ENCODE data around the gene ENPP1. TPM values are rescaled to one million over a fixed set of nuclear protein-coding genes. Genes with fewer than 3 reads are reported as not detected.

ENPP1 gene
- total RNA-seq (5.7 TPM), polyA plus RNA-seq (10.4 TPM)
- long read RNA-seq, donor 1: 0 reads
- long read RNA-seq, donor 2: 0 reads
- long read RNA-seq, donor 3: 0 reads
- long read RNA-seq, donor 4: 0 reads
- long read RNA-seq, donor 5: 0 reads
- long read RNA-seq, donor 6: 0 reads
- long read RNA-seq, donor 7, full-length matches to known transcripts: 2 of 2 reads
- long read RNA-seq, donor 7, partial matches to known transcripts: 0 of 2 reads
- long read RNA-seq, donor 7, other reads (novel, unspliced or antisense): 0 of 2 reads
- long read RNA-seq, donor 8: 0 reads
- long read RNA-seq, donor 9: 0 reads
- long read RNA-seq, donor 10: 0 reads

GRCh38 chr6:131807644-131808459, at the start of gene ENPP1:
TSS of gene ENPP1 (plus strand) at chr6:131808020. CDS start at chr6:131808036, 16 bp downstream.
- peak in 4 of 9 donors; percentile 9 to 39 (median 12) for DNase-seq (ENCODE audit: low read depth in 6 of 9, low spot score in 9 of 9)

GRCh38 chr6:131758920-131759319, 48.9 kb upstream of the ENPP1 start:
- 97% methylated on average over 4 of the region's 4 CpGs for WGBS

More at GRCh38 chr6:131807644-131808459, at the start of gene ENPP1:
- 1% methylated on average over 99 of the region's 99 CpGs for WGBS
- Histone ChIP-seq H3K4me1 (ENCODE audit: control insufficient read depth in 2 of 2, insufficient read depth in 2 of 2, low read length in 2 of 2) (peaks cover 0 to 3% of the 10 kb centered on the region in 2 donors), H3K36me3 (ENCODE audit: control insufficient read depth in 2 of 2, insufficient read depth in 2 of 2, low read length in 1 of 2) (no peaks in the 10 kb centered on the region), H3K27me3 (ENCODE audit: control insufficient read depth in 2 of 2, insufficient read depth in 1 of 2, low read length in 1 of 2) (peaks cover 30 to 46% of the 10 kb centered on the region in 2 donors), H3K9me3 (ENCODE audit: control insufficient read depth in 2 of 2, insufficient read depth in 1 of 2, low read length in 1 of 2) (no peaks in the 10 kb centered on the region), H3K4me3 (ENCODE audit: low read length in 2 of 2) (peak within 1 kb of the TSS; percentile 26 to 49), H3K27ac (ENCODE audit: low read depth in 1 of 2, low read length in 1 of 2) (peak within 1 kb of the TSS in 1 of 2 donors; percentile 52)

GRCh38 chr6:131761060-131761761, 46.6 kb upstream of the ENPP1 start:
- Histone ChIP-seq H3K9me3 (ENCODE audit: control insufficient read depth in 2 of 2, insufficient read depth in 1 of 2, low read length in 1 of 2) (no peaks in the 10 kb centered on the region), H3K27me3 (ENCODE audit: control insufficient read depth in 2 of 2, insufficient read depth in 1 of 2, low read length in 1 of 2) (no peaks in the 10 kb centered on the region), H3K4me3 (ENCODE audit: low read length in 2 of 2) (no peak overlapping the region), H3K27ac (ENCODE audit: low read depth in 1 of 2, low read length in 1 of 2) (no peak overlapping the region), H3K4me1 (ENCODE audit: control insufficient read depth in 2 of 2, insufficient read depth in 2 of 2, low read length in 2 of 2) (no peaks in the 10 kb centered on the region), H3K36me3 (ENCODE audit: control insufficient read depth in 2 of 2, insufficient read depth in 2 of 2, low read length in 1 of 2) (no peaks in the 10 kb centered on the region)
- WGBS: 88% methylated on average over 6 of the region's 6 CpGs
- no peak for DNase-seq (ENCODE audit: low read depth in 6 of 9, low spot score in 9 of 9)

More at GRCh38 chr6:131758920-131759319, 48.9 kb upstream of the ENPP1 start:
- H3K4me1 ChIP-seq (ENCODE audit: control insufficient read depth in 2 of 2, insufficient read depth in 2 of 2, low read length in 2 of 2): no peaks in the 10 kb centered on the region
- H3K9me3 ChIP-seq (ENCODE audit: control insufficient read depth in 2 of 2, insufficient read depth in 1 of 2, low read length in 1 of 2): no peaks in the 10 kb centered on the region
- no peak overlapping the region for H3K4me3 ChIP-seq (ENCODE audit: low read length in 2 of 2)
- H3K27ac ChIP-seq (ENCODE audit: low read depth in 1 of 2, low read length in 1 of 2): no peak overlapping the region
- H3K36me3 ChIP-seq (ENCODE audit: control insufficient read depth in 2 of 2, insufficient read depth in 2 of 2, low read length in 1 of 2): no peaks in the 10 kb centered on the region
- no peak for DNase-seq (ENCODE audit: low read depth in 6 of 9, low spot score in 9 of 9)
- no peaks in the 10 kb centered on the region for H3K27me3 ChIP-seq (ENCODE audit: control insufficient read depth in 2 of 2, insufficient read depth in 1 of 2, low read length in 1 of 2)

GRCh38 chr6:131761762-131762067, 46.1 kb upstream of the ENPP1 start:
- Histone ChIP-seq H3K4me1 (ENCODE audit: control insufficient read depth in 2 of 2, insufficient read depth in 2 of 2, low read length in 2 of 2) (no peaks in the 10 kb centered on the region), H3K36me3 (ENCODE audit: control insufficient read depth in 2 of 2, insufficient read depth in 2 of 2, low read length in 1 of 2) (no peaks in the 10 kb centered on the region), H3K27me3 (ENCODE audit: control insufficient read depth in 2 of 2, insufficient read depth in 1 of 2, low read length in 1 of 2) (no peaks in the 10 kb centered on the region), H3K9me3 (ENCODE audit: control insufficient read depth in 2 of 2, insufficient read depth in 1 of 2, low read length in 1 of 2) (no peaks in the 10 kb centered on the region), H3K4me3 (ENCODE audit: low read length in 2 of 2) (no peak overlapping the region), H3K27ac (ENCODE audit: low read depth in 1 of 2, low read length in 1 of 2) (no peak overlapping the region)
- WGBS: 89% methylated on average over 1 of the region's 1 CpG
- no peak for DNase-seq (ENCODE audit: low read depth in 6 of 9, low spot score in 9 of 9)

GRCh38 chr6:131762984-131763383, 44.8 kb upstream of the ENPP1 start:
- H3K27ac ChIP-seq (ENCODE audit: low read depth in 1 of 2, low read length in 1 of 2): no peak overlapping the region
- no peaks in the 10 kb centered on the region for H3K36me3 ChIP-seq (ENCODE audit: control insufficient read depth in 2 of 2, insufficient read depth in 2 of 2, low read length in 1 of 2)
- 94% methylated on average over 2 of the region's 2 CpGs for WGBS
- no peaks in the 10 kb centered on the region for H3K4me1 ChIP-seq (ENCODE audit: control insufficient read depth in 2 of 2, insufficient read depth in 2 of 2, low read length in 2 of 2)
- H3K27me3 ChIP-seq (ENCODE audit: control insufficient read depth in 2 of 2, insufficient read depth in 1 of 2, low read length in 1 of 2): no peaks in the 10 kb centered on the region
- H3K4me3 ChIP-seq (ENCODE audit: low read length in 2 of 2): no peak overlapping the region
- no peaks in the 10 kb centered on the region for H3K9me3 ChIP-seq (ENCODE audit: control insufficient read depth in 2 of 2, insufficient read depth in 1 of 2, low read length in 1 of 2)
- no peak for DNase-seq (ENCODE audit: low read depth in 6 of 9, low spot score in 9 of 9)

- DNase-seq (ENCODE audit: low read depth in 6 of 9, low spot score in 9 of 9): no peak
- Histone ChIP-seq H3K27ac (ENCODE audit: low read depth in 1 of 2, low read length in 1 of 2) (no peak overlapping the region), H3K4me1 (ENCODE audit: control insufficient read depth in 2 of 2, insufficient read depth in 2 of 2, low read length in 2 of 2) (no peaks in the 10 kb centered on the region), H3K9me3 (ENCODE audit: control insufficient read depth in 2 of 2, insufficient read depth in 1 of 2, low read length in 1 of 2) (no peaks in the 10 kb centered on the region), H3K27me3 (ENCODE audit: control insufficient read depth in 2 of 2, insufficient read depth in 1 of 2, low read length in 1 of 2) (no peaks in the 10 kb centered on the region), H3K4me3 (ENCODE audit: low read length in 2 of 2) (no peak overlapping the region), H3K36me3 (ENCODE audit: control insufficient read depth in 2 of 2, insufficient read depth in 2 of 2, low read length in 1 of 2) (no peaks in the 10 kb centered on the region)
- WGBS: 48% methylated on average over 1 of the region's 1 CpG
Observed at GRCh38 chr6:131763749-131764148, 44.1 kb upstream of the ENPP1 start.

GRCh38 chr6:131764350-131764749, 43.5 kb upstream of the ENPP1 start:
- 96% methylated on average over 4 of the region's 4 CpGs for WGBS

GRCh38 chr6:131765081-131765803, 42.6 kb upstream of the ENPP1 start:
- 85% methylated on average over 9 of the region's 9 CpGs for whole genome bisulfite sequencing
- Histone ChIP-seq H3K27me3 (ENCODE audit: control insufficient read depth in 2 of 2, insufficient read depth in 1 of 2, low read length in 1 of 2) (no peaks in the 10 kb centered on the region), H3K9me3 (ENCODE audit: control insufficient read depth in 2 of 2, insufficient read depth in 1 of 2, low read length in 1 of 2) (no peaks in the 10 kb centered on the region), H3K27ac (ENCODE audit: low read depth in 1 of 2, low read length in 1 of 2) (no peak overlapping the region), H3K4me3 (ENCODE audit: low read length in 2 of 2) (no peak overlapping the region), H3K36me3 (ENCODE audit: control insufficient read depth in 2 of 2, insufficient read depth in 2 of 2, low read length in 1 of 2) (no peaks in the 10 kb centered on the region), H3K4me1 (ENCODE audit: control insufficient read depth in 2 of 2, insufficient read depth in 2 of 2, low read length in 2 of 2) (no peaks in the 10 kb centered on the region)
- no peak for DNase-seq (ENCODE audit: low read depth in 6 of 9, low spot score in 9 of 9)

More at GRCh38 chr6:131764350-131764749, 43.5 kb upstream of the ENPP1 start:
- Histone ChIP-seq H3K4me1 (ENCODE audit: control insufficient read depth in 2 of 2, insufficient read depth in 2 of 2, low read length in 2 of 2) (no peaks in the 10 kb centered on the region), H3K4me3 (ENCODE audit: low read length in 2 of 2) (no peak overlapping the region), H3K36me3 (ENCODE audit: control insufficient read depth in 2 of 2, insufficient read depth in 2 of 2, low read length in 1 of 2) (no peaks in the 10 kb centered on the region), H3K27me3 (ENCODE audit: control insufficient read depth in 2 of 2, insufficient read depth in 1 of 2, low read length in 1 of 2) (no peaks in the 10 kb centered on the region), H3K27ac (ENCODE audit: low read depth in 1 of 2, low read length in 1 of 2) (no peak overlapping the region), H3K9me3 (ENCODE audit: control insufficient read depth in 2 of 2, insufficient read depth in 1 of 2, low read length in 1 of 2) (no peaks in the 10 kb centered on the region)
- DNase-seq (ENCODE audit: low read depth in 6 of 9, low spot score in 9 of 9): no peak
